Non-pigmented ciliary epithelial cell (primary cell): ENCODE data around the gene NUP62.
"Not testable (repeated sequence)": the region's sequence is repeated elsewhere in the genome, so short reads cannot be mapped to it uniquely, and the experiment has no call there.

Experiments used
- DNase-seq: peaks from one replicate; pipeline ENCODE4 v3.0.0-alpha.2; 2010; ENCODE audit warnings: low read depth

Gene NUP62, protein sequence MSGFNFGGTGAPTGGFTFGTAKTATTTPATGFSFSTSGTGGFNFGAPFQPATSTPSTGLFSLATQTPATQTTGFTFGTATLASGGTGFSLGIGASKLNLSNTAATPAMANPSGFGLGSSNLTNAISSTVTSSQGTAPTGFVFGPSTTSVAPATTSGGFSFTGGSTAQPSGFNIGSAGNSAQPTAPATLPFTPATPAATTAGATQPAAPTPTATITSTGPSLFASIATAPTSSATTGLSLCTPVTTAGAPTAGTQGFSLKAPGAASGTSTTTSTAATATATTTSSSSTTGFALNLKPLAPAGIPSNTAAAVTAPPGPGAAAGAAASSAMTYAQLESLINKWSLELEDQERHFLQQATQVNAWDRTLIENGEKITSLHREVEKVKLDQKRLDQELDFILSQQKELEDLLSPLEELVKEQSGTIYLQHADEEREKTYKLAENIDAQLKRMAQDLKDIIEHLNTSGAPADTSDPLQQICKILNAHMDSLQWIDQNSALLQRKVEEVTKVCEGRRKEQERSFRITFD

DNA sequence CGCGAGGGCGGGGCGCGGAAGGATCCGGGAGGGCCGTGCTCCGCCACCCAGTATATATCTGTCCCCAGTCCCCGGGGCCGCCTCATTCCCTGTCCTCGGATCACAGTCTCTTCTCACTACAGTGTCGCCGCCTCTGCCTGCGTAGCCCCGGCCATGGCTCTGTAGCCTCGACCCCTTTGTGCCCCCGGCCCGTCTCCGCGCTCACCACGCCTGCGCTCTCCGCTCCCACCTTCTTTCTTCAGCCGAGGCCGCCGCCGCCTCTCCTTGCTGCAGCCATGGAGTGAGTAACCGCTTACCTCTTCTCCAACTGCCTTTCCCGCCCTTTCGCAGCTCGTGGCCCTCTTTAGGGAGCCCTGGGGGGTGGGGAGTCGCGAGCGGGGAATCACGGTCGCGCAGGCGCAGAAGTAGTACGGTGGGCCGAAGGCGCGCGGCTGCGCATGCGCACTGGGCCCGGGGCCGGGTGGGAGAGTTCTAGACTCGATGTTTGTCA, at the start of gene NUP62, which contains the start of gene ATF5:
TSS of gene NUP62 (minus strand) at position 384 of the 490 bp plus-strand sequence. CDS start 19,697 bp downstream, outside the sequence.
TSS of gene ATF5 (plus strand) at position 85 of the 490 bp plus-strand sequence. CDS start 1,646 bp downstream, outside the sequence.
- no peak for DNase-seq

DNA sequence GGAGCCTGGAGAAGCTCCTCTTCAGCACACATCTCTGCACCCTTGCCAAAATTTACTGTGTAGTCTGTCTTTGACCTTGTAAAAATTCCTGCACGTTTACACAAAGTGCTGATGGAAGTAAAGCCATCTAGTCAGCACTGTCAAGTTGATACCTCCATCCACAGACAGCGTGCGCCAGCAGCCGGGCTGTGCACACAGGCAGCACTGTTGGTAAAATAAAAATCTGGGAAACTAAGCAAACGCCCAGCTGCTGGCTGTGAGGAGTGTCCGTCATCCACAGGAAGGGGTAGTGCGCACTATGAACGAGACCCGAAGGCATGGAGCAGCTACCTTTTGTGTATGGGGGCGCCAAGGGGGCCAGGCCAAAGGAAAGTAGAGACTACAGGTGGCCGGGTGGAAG, 49.0 kb upstream of the NUP62 start:
- DNase-seq: no peak

DNA sequence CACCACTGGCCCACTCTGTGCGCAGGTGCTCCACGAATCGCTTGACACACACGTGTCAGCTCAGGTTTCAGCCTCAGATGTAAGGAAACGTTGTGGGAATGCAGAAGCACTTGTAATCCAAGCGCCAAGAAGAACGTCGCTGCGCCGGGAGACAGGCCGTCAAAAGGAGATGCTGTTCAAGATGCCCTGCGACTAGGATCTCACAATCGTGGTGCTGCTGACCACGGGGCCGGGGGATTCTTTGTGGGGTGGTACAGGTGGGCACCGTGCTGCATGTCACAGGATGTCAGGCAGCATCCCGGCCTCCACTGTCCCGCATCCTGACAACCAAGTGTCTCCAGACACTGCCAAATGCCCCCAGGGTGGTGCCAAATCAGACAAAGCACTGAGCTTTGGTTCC, 48.6 kb upstream of the NUP62 start:
- DNase-seq: no peak

DNA sequence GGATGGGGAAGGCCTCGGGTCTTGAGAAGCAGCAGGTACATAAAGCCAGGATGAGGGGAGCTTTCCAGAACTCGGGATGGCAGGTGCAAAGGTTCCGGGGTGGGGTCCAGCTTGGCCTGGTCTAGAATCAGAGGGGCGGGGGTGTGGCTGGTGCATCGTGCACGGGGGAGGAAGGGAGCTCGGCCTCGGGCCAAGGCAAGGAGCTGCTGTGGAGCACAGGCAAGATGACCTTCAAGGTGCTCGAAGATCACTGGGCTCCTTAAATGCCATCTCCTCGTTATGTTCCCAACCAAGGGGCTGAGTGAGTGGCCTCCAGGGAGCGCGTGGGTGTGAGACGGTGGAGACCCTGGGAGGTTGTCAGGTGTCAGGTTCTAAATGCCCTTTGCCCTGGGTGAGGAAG, 47.8 kb upstream of the NUP62 start:
- no peak for DNase-seq

DNA sequence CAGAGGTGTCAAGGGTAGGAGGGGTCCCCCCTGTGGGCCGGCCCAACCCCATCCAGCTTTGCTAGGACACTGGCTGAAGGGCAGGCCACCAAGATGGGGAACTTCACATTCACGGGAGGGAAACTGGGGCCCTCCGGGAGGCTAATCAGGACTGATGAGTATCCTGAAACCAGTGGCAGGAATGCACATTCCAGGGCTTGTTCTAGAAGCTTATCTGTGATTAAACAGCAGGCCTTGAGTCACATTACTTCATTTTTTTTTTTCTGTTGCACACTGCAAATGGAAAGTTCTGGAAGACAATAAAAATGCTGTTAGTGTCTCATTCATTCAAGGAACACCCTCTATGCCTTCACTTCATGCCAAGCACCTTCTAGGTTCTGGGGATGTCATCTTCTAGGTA, 47.2 kb upstream of the NUP62 start:
- no peak for DNase-seq

DNA sequence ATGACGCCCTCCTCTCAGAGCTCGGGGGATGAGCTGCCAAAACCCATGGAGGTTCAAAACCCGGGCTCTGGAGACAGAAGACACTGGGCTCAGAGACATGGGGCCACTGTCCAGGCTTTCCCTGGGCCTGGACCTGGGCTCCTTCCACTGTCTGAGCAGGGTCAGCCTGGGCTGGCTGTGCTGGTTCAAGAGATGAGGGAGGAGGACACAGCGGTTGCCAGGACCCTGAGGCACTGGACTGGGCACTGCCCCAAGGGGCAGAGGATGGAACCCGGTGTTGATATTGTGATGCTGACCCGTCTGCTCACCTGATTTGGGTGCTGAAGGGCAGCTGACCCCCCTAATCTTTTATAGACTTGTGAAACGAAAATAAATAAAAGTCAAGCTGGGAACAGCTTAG, 45.7 kb upstream of the NUP62 start:
- DNase-seq: no peak

DNA sequence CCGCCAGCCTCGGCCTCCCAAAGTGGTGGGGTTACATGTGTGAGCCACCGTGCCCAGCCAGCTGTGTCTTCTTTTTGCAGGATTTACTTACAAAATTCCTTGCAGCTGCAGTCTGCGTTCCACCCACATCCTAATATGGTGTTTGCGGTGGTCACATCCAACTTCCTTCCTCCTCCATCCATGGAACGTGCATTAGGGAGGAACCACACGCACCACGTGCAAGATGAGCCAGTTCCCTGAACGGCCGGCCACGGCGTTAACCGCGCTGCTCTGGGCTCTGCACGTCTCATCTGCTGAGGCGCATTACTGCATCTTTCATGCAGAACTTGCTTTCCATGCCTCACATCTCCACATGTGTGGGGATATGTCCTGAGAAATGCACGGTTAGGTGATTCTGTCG, 44.7 kb upstream of the NUP62 start:
- no peak for DNase-seq

DNA sequence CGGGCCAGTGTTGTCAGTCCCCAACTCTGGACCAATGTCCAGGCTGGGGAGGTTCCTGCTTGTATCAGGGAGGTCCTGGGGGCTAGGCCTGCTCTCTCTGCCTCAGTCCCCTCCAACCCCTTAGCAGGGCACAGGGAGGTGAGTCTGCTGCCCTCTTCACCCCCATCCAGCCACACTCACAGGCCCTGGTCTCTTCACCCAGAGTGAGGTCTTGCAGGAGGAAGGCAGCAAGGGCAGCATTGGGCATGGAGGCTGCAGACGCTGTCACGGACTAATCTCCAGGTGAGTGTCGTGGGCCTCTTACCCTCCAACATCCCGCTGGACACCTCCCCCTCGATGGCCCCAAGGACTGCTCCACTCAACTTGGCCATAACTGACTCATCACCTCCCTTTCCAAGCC, 43.5 kb upstream of the NUP62 start:
- DNase-seq: no peak

DNA sequence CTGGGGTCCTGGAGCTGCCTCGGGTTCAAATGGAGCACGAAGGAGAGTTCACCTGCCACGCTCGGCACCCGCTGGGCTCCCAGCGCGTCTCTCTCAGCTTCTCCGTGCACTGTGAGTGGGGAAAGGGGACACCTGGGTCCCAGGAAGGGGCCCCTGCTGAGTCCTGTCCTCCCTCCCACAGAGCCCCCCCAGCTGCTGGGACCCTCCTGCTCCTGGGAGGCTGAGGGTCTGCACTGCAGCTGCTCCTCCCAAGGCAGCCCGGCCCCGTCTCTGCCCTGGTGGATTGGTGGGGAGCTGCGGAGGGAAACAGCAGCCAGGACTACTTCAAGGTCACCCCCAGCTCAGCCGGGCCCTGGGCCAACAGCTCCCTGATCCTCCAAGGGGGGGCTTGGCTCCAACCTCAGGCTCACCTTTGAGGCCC, 42.7 kb upstream of the NUP62 start:
- no peak for DNase-seq

DNA sequence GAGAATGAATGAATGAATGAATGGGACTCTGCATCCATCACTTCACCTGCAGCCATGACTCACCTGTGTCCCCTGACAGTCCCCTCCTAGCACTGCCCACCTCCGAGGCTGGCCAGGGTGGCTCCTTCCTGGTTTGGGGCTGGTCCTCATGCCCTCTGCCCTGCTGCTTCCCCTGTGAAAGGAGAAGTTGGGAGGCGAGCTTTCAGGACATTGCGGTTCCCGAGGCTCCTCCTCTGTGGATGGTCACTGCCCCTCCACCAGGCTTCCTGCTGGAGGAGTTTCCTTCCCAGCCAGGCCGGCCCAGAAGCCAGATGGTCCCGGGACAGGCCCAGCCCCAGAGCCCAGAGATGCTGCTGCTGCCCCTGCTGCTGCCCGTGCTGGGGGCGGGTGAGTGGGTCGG, 40.1 kb upstream of the NUP62 start:
- DNase-seq: not testable (repeated sequence)

DNA sequence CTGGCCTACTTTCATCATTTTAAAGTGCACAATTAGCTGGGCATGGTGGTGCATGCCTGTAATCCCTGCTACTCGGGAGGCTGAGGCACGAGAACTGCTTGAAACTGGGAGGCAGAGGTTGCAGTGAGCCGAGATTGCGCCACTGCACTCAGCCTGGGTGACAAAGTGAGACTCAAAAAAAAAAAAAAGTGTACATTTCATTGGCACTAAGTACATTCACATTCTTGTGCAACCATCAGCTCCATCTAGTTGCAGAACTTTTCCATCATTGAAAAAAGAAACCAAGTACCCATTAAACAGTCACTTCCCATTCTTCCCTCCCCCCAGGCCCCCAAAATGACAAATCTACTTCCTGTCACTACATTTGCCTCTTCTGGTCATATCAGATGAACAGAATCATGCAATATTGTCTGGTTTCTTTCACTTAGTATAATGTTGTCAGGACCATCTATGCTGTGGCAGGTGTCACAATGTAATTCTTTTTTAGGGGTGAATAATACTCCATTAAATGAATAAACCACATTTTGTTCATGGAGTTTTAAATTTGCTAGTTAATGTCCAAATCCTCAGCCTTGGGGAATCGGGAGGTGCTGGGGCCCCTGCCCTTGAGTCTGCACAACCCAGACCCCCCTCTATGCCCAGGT, 39.1 kb upstream of the NUP62 start:
- DNase-seq: no peak

DNA sequence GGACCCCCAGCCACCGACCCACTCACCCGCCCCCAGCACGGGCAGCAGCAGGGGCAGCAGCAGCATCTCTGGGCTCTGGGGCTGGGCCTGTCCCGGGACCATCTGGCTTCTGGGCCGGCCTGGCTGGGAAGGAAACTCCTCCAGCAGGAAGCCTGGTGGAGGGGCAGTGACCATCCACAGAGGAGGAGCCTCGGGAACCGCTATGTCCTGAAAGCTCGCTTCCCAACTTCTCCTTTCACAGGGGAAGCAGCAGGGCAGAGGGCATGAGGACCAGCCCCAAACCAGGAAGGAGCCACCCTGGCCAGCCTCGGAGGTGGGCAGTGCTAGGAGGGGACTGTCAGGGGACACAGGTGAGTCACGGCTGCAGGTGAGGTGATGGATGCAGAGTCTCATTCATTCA, 31.7 kb upstream of the NUP62 start, which contains the start of gene SIGLEC11:
TSS of gene SIGLEC11 (minus strand) at position 193 of the 400 bp plus-strand sequence. CDS start at position 102, 91 bp downstream.
- not testable (repeated sequence) for DNase-seq

DNA sequence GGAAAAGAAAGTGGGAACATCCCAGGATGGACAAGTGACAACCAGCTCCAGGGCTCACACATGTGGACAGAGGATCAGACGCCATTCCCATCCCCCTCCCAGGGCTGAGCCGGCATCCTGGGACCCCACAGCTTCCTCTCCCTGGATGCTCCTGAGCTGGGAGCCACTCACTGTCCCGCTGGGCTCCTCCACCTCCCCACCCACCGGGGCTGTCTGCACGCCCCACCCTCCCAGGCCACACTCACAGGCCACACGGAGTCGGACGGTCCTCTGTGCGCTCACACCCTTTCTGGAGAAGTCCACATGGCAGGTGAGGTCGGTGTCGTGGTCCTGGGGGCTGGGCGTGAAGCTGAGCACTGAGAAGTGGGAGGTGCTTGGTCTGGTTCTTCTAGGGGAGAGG, 30.6 kb upstream of the NUP62 start:
- DNase-seq: not testable (repeated sequence)

DNA sequence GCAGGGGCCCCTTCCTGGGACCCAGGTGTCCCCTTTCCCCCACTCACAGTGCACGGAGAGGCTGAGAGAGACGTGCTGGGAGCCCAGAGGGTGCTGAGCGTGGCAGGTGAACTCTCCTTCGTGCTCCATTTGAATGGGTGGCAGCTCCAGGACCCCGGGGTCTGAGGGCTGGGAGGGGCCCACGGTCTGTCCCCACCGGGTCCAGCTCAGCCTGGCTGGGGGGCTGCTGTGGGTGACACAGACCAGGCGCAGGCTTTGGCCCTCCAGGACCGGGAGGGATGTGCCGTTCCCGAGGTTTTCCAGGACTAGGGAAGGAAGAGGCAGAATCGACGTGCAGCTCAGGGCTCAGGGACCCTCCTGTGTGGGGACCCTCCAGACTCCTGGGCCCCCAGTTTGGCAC, 29.3 kb upstream of the NUP62 start:
- DNase-seq: not testable (repeated sequence)

DNA sequence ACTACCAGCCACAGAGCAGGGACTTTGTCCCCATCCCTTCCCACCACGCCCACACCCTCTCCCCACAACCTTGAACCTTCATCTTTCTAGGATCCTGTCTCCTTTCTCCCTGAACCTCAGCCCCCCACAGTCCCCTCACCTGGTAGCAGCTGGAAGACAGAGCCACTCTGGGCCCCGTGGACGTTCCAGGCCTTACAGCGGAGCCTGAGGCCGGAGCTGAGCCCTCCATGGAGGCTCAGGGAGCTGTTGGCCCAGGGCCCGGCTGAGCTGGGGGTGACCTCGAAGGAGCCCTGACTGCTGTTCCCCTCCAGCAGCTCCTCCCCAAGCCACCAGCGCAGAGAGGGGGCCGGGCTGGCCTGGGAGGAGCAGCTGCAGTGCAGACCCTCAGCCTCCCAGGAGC, 28.8 kb upstream of the NUP62 start:
- not testable (repeated sequence) for DNase-seq

DNA sequence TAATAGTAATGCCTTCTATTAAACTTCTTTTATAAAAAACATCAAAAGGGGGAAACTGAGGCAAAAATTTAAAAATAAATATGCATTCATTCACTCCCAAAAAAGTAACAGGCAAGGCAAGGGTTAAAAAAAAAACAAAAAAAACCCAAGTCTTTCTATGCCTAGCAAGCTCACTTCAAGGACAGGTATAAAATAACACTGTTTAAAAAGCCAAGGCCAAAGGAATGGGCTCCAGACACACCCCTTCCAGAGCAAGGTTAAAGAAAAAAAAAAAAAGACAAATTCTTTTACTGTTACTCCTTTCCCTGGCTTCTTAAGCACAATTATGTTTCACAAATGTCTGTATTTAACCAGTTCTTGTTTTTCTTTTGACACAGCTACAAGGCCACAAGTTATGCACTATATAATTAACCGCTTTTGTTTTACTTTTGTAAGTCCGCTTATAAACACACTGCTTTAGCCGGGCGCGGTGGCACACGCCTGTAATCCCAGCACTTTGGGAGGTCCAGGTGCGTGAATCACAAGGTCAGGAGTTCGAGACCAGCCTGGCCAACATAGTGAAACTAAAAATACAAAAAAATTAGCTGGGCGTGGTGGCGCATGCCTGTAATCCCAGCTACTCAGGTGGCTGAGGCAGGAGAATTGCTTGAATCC, 28.1 kb upstream of the NUP62 start:
- DNase-seq: no peak

DNA sequence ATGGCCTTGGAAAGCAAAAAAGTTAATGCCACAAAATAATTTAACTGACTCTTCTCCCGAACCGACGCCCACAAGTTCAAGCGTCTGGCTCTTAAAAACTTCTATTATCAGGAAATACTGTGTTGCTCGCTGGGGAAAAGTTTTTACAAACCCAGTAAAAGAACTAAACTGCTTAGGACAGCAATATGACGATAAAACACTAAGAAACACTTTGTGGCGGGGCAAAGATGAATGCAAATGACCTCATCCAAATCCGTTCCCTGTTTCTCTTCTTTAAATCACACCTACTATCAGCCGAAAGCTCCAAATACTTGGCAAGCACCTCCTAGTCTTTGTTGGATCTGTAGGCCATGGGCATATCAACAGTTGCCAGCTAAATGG, 26.8 kb upstream of the NUP62 start:
- no peak for DNase-seq

DNA sequence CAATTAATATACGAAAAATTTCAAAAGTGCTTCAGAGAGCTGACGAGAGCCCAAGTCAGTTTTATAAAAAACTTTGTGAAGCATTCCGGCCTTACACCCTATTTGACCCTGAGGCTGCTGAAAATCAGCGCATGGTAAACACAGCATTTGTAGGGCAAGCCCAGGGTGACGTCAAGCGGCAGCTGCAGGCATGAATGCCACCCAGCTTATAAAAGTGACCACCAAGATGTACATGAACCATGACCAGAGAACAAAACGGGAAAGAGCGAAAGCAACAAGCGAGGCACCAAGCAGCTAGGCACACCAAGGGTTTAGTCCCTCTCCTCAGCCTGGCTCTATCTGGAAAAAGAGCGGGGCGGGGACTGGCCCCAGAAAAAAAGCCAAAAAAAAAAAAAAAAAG, 25.6 kb upstream of the NUP62 start:
- no peak for DNase-seq

DNA sequence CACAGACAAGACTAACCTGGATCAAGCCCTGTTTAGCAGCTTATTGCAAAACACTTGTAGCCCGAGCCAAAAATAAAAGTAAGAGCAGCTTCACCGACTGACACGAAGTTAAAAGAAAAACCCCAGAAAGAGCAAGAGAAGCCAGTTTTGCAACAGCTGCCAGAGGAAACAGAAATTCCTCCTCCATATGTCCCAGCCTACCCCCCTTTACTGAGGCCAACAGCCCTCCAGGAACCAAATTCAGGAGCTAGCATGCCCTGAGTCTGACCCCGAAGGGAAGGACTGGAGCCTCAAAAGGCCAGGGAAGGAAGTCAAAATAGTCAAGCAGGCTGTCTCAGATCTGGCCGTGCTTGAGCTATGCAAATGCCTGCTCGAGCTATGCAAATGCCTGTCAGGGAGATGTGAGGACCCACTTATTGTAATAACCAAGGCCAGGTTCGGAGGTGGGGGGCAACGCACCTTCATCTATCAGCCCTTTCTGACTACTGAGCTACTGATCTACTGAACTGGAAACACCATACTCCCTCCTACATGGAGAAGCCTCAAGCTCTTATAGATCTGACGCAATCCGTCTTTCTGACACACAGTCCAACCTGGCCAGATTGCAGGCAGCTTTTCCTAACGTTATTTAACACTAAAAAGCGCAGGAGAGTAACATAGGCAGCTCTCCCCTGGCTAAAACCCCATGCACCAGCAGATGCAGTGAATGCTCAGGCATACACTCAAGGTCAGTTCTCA, 25.0 kb upstream of the NUP62 start:
- no peak for DNase-seq

DNA sequence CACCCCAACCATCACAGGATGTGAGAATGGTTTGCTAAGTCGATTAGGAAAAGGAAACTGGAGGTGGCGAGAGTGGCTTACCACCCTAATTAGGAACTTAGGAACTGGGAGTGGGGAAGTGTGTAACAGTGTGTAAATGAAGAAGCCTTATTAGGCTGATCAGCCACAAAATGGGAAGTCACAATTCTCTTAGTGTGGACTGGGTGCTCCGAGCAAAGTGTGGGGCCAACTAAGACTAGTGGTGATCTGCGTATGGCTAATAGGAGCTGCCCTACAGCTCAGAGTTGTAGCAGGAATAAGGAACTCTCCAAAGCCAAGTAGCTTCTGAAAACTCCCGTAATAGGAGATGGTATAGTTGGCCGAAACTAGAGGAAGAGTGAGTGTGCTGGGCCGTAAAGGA, 24.1 kb upstream of the NUP62 start:
- DNase-seq: no peak

DNA sequence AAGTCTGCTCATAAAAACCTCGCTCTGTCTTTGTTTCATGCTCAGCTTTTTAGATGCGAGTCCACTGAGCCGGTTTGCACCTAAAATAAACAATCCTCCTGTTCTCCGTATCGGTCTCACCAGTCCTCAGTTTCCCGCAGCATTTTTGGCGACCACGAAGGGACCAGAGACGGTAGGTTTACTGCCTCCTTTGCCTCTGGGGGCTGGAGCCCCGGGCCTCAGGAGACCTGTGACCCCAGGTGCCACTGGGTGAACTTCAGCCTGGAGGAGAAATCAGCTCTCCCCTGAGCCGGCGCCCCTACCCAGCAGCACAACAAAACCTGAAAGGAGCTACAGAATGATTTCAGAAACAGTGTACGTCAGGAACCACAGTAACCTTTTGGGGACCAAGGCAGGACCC, 23.6 kb upstream of the NUP62 start:
- DNase-seq: no peak

DNA sequence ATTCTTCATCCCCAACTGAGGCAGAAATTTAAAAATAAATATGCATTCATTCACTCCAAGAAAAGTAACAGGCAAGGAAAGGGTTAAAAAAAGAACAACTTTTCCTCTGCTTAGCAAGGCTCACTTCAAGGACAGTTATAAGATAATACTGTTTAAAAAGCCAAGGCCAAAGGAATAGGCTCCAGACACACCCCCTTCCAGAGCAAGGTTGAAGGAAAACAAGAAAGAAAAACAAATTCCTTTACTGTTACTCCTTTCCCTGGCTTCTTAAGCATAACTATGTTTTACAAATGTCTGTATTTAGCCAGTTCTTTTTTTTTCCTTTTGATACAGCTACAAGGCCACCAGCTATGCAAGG, 23.2 kb upstream of the NUP62 start:
- DNase-seq: no peak
